NCI-H1694 treated with DMSO at 0.1 percent for 48 hours (cell line): ENCODE measurements around the gene OVAAL.

Experiments
- DNase-seq: peaks from one replicate; lab custom pipeline; 2025; lab: John Stamatoyannopoulos, UW

Gene OVAAL

DNA sequence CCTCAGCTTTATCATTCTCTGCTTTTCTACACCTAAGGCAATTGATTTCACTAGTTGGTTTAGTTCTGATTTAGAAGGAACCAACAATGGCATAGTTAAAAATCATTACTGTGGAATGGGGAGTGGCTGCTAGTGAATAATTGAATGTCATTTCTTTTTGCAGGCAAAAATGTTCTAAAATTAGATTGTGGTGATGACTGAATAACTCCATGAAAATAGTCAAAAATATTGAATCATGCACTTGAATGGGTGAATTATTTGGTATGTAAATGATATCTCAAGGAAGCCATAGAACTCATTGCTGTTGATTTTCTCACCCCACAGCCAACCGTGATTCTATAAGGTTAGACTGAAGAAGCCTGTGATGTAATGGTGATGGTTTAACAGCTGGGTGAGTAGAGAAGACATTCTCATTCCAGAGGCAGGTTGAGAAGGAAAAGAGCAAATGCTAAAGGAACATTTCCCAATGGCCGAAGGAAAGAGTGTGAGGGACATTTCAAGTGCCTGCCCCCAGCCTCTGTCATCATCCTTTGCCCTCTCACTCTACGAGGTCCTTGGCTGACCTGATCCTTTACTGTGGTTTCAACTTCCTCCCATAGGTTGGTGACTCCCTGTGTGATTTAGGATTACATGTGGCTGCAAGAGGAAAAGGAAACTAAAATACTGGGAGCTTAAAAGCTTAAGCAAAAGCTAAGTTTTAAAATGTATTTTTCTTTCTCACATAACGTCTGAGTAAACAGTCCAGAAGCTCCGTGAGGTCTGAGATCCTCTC lies 12.5 kb downstream of the OVAAL start:
- no peak for DNase-seq

DNA sequence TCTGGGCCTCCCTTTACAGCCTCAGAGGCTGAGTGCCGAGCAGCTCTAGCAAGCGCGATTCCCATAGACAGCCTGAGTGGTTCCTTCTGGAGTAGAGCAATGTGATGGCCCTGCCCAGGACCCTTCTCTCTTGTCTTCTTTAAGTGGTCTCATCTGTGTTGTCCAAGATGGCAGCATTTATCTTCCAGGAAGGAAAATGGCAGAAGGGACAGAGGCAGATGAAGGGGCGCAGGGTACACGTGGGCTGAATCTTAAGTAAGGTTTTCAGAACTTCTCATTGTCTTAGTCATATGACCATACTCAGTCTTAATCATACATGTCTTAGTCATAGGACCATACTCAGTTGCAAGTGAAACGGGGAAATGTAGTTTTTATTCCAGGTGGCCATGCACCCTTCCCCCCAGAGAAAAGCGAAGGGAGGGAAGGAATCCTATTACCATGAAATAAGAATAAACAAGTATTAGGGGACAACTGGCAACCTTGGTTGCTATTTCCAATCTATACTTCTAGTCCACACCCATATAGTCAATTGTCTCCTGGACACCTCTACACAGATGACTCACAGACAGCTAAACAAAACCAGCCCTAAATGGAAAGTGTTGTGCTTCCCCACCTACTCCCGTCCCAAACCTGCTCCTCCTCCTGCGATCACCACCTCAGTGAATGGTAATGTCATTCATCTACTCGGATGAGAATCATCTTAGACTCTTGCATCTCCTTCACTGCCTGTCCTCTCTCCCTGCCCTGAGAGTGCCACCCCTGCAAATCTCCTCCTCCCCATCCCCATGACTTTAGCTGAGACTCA lies 13.3 kb downstream of the OVAAL start:
- no peak for DNase-seq

DNA sequence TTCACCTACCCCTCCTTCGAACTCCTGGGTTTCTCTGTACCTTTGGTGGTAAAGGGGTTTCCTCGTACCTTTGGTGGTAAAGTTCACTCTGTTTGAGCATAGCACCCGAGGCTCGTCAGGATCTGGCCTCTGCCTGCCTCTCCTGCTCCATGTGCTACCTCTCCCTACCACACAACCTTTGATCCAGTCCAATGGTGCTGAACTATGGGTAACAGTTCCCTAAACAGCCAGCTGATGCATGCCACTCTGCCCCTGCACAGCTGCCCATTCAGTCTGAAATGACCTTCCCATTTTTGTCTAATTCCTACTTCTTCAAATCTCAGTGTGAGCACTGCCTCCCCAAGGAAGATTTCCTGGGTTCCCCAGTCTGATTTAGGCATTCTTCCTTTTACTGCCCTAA lies 14.0 kb downstream of the OVAAL start:
- no peak for DNase-seq

DNA sequence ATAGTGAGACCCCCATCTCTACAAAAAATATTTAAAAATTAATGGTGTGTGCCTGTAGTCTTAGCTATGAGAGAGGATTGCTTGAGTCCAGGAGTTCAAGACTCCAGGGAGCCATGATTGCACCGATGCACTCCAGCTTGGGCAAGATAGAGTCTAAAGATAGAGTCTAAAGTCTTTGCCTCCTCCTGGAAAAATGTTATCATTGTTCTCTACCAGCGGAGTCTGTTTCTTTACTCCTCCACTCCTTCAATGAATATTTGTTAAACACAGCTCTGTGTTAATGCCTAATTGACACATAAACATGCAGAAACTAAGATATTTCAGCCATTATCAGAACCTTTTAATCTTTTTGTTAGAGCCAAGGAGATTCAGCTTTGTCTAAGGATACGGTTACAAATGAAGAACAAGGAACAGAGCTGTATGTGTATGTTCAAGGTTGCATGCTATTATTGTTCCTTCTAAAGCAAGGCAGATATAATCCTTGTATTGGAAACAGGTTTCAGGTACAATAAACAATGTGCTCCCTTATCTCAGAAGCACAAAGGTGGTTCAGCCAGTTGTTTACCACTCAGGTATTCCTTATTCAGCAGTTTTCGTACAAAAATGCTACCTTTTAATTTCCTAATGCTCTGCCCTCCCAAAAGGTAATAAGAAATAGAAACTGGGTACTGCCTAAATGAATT lies 15.4 kb downstream of the OVAAL start:
- DNase-seq: no peak

DNA sequence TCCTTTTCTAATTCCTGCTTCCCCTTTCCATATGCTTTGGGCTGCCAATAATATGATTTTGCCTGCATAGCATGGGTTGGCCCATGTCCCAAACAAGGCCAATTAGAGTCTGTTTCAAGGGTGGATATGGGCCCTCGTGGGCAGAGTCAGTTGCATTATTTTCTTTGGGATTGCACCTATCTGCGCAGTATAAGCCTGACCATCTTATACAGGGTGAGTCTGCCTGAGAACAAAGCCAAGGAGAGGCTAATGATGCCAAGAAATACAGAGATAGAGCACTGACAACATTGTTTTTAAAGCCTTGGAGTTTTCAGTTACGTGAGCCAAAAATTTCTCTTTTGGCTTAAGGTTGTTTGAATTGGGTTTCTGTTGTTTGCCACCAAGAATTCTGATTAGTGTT lies 18.6 kb downstream of the OVAAL start:
- no peak for DNase-seq

DNA sequence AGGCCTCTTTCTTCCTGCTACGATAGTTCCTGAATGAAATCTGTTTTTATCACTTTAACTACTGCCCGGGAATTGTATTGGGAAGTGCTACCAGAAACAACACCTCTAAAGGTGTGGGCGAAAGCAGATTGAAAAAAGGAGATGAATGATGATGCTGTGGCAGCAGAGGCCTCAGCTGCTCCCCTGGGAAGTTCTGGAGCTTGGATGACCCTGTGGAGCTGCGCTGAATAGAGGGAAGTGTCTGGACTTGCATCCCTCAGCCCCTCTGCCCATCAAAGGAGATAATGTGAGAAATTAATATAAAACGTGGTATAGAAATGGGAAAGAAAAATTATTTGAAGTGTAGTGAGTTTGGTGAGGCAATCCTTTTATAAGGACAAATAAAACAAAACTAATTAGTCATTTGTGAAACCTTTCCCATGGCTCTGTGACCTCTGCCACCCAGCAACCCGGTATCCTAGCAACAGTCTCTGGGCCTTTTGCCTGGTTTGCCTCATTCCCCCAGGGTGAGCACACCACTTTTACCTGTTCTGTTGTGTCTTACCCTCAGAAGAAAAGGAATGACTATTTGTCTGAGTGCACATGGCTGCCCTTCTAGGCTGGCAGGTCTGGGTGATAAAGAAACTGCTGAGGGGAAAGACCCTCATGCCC lies 21.3 kb downstream of the OVAAL start:
- no peak for DNase-seq

DNA sequence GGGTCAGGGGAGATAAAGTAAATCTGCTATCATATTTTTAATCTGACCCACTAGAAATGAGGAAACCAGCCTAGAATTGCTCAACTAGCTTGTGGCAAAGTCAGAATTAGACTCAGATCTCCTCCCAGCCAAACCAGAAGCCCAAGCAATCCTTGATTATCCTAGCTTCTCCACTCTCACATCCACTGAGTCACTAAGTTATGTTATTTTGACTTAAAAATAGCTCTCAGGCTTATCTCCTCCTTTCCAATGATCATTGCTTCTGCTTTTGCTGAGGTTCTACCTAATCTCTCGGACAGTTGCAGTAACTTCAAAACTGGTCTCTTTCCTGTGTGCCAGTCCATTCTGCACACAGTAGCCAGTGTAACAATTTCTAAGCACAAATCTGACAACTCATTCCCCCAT lies 22.9 kb downstream of the OVAAL start:
- DNase-seq: no peak

DNA sequence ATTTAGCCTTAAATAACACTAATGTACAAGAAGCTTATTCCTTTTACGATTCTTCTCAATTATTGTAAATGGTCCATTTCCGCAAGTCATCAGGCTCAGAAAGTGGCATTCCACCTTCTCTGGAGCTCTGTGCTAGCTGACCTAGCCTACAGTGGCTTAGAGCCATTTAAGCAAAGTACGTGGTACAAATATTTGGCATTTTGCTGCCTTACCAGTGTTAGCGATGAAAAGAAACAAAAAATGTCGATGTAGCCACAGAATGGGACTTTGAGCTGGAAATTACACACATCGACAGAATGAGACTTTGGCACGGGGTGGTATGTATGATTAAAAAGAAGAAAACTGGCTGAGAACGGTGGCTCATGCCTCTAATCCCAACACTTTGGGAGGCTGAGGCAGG lies 26.1 kb downstream of the OVAAL start:
- DNase-seq: no peak

DNA sequence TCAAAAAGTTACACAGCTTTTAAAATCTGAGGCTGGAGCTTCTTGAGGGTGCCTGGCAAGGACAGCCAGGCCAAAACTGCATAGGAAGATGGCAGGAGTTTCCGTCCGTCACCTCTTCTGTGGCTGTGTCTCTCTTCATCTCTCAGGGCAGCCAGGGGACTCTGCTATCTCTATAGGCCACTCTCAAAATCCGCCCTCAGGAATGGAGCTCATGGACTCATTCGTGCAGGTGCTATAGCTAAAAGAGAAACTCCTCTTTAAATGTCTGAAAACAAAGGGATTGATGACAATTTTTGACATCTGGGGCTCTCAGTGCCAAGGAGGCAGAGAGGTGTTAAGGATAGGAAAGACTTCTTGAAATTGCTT lies 27.2 kb downstream of the OVAAL start:
- no peak for DNase-seq

DNA sequence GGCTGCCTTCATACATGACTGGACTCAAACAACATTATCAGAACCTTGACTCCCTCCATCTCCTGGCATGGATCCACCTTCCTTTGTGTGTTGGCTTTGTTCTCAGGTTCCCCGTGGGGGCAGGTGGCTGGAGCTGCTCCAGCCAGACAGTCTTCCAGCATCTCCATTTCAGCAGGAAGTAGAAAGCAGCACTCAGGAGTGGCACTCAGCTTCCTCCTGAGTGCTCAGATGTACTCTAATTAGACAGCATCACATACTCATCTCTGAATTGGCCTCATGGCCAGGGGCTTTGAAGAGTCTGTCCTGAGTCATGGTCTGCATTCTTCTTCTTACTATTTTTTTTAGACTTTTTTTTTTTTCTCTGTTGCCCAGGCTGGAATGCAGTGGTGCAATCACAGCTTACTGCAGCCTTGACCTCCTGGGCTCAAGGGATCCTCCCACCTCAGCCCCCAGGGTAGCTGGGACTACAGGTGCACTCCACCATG lies 27.9 kb downstream of the OVAAL start:
- DNase-seq: no peak

DNA sequence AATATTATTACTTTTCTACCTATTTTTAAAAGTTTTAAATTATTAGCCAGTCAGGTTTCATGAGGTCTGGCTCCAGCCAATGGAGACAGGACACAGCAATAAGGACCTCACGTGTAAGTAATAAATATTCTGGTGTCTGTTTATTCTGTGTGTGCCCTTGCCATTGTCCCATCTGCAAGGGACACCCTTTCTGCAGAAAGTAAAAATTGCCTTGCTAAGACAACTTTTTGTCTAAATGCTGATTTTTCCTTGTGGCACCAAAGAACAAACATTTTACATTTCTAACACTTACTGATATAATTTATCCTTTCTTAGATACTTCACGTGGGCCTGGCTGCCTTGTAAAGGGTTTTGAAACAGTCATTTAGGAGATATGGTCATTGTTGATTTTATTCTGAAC lies 29.4 kb downstream of the OVAAL start:
- DNase-seq: no peak

DNA sequence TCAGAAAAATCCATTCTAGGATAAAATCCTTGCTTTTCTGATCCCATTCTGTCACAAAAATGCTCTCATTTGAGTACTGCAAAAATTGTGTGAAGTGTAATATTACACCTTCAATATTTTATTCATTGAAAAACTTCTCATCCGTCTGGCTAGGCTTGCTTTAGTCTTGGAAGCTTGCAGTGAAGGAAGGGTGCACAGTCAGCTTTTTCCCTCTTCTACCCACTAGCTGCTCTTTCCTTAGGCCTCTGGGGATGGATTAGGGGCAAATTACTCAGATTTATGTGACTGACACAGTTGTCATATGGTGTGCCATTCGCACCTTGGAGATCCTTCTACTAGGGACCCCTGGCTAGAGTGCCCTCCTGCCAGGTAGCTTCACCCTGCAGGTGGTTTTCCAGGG lies 32.1 kb downstream of the OVAAL start:
- DNase-seq: no peak

DNA sequence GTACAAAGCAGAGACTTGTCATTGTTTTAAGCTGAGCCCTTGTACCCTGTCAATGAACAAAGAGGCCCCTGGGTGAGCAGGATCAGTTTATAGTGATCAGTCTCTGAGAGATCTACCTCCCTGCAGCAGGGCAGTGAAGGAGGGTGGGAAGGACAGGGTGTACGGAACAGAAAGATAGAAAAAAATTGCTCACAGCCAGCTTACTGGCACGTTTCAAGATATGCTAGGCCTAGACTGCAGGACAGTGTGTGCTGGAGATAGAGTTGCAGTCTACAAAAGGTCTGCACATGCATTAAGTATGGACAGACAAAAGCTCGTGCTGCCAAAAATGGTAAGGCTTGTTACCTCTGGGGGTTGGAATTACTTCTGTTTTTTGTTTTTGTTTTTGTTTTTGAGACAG lies 34.6 kb downstream of the OVAAL start:
- DNase-seq: no peak

DNA sequence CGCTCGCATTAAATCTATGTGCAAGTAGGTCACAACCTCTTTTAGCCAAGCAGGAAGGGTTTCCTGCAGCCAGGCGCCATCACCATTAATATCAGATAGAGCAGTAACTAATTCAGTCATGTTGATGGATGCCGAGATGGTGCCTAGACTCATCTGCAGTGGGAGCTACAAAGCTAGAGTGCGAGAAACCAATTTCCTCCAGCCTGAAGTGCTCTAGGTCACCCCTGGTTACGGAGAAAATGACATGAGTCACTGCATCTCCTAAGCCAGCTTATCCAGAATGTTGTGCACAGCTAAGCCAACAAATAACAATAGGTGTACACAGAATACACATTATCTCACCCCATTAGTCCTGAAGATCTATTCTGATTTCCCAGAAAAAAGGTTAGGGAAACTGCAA lies 36.0 kb downstream of the OVAAL start:
- DNase-seq: no peak

DNA sequence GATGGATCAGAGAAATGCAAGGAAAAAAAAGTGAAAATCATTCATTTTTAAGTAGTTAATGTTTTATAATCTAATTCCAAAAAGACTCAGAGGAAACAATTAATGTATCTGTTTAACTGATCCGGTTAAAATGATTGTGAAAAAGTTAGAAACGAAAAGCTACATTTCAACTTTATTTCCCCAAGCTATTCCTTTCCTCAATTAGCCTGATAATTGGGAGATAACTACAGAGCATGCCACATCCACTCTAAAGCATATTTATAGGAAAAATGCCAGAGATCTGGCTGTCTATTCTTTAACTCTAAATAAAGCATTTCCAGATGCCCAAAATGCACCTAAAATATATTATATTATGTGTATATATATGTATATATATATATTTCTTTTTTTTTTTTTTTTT lies 37.2 kb downstream of the OVAAL start:
- no peak for DNase-seq

DNA sequence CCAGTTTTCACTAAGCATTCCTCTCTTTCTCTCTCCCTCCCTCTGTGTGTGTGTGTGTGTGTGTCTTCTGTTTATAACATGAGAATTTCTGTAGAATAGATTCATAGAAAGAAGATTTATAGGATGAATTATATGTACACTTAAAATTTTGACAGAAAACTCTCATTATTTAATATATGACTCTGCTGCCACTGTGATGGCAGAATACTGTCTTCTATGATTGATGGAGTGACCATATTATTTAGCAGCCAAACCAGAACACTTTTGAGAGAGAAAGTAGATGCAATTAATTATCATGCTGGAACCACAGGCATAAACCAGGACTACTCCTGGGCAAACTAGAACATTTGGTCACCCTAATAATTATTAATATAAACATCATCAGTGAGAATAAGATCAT lies 38.8 kb downstream of the OVAAL start:
- DNase-seq: no peak

DNA sequence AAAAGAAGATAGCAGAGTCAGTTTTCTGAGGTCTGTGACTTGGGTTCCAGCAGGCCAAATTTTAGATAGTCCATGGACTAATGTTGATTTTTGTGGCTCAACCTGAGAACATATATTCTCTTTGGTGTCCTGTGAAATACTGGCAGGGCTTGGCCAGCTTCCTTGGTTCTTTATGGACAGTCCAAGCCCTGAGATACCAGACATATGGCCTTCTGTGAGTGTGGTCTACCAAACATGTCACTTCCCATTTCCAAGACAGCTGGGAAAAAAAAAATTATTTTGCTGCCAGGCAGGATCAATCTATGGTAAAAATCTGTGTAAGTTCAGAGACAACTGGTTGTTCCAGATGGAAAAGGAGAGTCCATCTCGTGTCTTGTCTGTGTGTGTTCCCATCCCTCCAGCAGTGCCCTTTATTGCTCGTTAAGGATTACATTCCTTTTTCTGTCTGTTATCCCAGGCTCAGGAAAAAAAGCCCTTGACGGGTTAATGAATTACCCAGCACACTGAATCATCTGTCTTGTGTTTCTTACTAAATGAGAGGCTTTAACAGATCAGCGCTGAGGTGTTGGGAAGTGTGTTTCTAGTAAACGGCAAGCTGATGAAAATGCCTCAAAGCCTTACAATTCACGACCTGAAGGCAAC lies 39.7 kb downstream of the OVAAL start:
- DNase-seq: no peak

DNA sequence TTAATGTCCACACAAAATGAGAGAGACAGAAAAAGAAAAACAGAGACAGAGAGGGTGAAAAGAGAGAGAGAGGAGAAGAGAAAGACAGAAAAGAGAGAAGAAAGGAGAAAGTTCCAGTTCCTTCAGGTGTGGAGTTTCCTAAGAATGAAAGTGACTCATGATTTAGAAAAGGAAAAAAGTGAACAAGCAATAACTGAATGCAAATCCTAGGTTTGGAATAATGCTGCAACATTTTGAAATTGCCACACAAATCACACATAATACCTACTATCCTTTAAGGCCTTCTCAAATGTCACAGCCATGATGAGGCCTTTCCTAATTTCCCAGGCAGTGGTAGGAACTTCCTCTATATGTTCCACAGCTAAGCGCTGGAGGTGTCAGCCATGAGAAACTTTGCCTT lies 41.6 kb downstream of the OVAAL start:
- DNase-seq: no peak

DNA sequence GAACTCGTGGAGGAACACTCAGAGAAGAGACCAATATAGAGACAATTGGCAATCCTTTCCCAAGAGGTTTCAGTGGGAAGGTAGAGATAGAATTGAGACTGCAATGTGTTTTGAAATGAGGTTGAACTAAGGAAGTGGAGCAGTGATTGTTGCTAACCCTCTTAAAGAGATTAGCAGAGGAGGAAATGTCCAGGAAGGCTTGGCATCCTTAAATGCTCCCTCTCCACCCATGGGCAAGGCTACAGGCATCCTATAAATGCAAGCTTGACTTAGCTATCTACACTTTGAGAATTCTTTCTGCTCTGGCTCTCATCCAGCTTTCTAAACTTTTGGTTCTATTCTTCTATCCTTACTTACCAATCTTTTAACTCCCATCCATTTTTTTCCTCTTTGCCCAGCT lies 42.7 kb downstream of the OVAAL start:
- no peak for DNase-seq

DNA sequence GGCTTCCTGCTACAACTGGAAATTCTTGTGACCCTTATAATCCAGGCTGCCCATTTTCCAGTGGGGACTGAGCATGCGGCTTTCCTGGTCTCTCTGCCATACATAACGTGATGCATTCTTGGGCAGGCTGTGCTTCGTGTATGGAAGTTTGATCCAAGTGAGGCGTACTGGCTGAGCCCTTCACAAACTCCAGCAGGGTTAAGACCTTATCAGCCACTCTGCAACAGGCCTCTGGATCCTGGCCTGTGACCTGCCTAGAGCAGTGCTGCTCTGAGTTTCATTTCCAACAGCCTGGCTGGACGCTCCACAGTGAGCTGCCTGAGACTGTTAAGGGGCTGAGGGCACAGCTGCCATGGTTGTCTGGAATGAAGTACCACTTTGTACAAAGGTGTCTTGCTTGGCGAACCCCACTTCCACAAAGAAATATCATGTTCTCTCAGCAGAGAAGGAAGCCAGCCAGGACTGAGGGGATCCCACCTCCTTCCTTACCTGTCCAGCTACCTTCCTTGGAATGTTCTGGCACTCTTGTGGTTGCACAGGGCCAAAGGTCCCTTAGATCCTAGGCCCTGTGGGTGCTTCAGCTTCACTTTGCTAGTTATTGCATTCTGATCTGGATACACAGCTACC lies 44.6 kb downstream of the OVAAL start:
- DNase-seq: no peak

DNA sequence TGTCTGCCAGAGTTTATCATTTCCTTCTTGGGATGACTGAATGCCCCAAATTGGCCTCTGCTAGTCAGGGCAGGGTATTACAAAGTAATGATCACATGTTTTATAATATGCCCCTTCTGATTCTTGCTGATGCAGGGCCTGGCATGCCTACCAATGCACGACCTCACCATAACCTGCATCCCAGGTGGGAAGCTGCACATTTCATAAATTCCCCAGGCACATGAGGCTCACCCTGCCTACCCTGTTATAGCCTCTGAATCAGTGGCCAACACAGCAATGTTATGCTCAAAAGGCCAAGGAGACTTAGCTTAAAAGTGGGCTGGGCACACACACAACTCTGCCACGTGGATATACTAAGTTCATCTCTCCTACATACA lies 45.1 kb downstream of the OVAAL start:
- no peak for DNase-seq

DNA sequence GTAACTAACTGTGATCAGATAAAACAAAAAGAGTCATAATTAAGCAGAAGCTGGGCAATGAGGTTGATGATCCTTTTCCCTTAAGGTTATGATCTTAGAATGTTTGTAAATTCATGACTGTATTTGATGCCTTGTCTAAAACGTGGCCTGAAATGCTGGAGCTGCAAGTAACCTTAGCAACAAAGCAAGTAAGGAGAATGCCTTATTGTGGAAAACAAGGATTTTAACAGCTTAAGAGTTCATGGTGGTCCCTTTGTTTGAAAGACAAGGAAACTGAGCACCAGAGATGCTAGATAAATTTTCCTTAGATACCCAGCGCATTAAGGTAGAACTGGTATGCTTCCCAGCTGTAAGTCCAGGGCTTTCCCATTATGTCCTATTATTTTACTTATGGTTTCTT lies 47.4 kb downstream of the OVAAL start:
- no peak for DNase-seq
